Stimulated activated CD4-positive, alpha-beta T cell treated with anti-CD3 and anti-CD28 coated beads, Interleukin-2, amount 100 ng/mL, for 4 hours (primary cell): ENCODE results near the gene COMMD1.
"Not testable (repeated sequence)": the region's sequence is repeated elsewhere in the genome, so short reads cannot be mapped to it uniquely, and the experiment has no call there.

Experiments used
- DNase-seq: peaks from one replicate; pipeline ENCODE4 v3.0.0-alpha.2; 2020; ENCODE audit warnings: low read depth

The COMMD1 gene

GRCh38 chr2:62074233-62074632 lies 168.8 kb downstream of the COMMD1 start:
- no peak for DNase-seq

DNA sequence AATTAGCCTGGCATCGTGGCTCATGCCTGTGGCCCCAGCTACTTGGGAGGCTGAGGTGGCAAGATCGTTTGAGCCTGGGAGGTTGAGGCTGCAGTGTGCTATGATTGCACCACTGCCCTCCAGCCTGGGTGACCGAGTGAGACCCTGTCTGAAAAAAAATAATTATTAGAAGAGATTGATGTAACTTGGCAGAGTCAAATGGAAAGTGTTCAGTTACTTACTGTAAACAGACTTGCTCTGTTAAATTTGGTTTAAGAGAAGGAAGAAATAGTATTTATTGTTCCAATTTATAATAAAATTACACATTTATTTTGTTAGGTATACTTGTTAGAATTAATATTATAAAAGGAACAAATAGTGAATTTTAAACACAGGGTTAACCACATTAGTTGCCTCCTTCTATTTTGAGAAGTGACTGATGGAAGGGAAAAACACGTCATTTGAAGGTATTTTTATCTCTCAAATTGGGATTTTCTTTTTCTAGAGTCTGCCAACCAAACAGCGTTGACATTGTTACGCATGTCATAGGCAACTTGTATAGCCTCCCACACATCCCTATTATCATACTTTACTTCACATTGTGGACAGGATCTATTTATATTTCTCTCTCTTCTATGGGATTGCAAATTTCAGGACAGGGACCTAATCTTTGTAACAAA lies 171.6 kb downstream of the COMMD1 start:
- no peak for DNase-seq

DNA sequence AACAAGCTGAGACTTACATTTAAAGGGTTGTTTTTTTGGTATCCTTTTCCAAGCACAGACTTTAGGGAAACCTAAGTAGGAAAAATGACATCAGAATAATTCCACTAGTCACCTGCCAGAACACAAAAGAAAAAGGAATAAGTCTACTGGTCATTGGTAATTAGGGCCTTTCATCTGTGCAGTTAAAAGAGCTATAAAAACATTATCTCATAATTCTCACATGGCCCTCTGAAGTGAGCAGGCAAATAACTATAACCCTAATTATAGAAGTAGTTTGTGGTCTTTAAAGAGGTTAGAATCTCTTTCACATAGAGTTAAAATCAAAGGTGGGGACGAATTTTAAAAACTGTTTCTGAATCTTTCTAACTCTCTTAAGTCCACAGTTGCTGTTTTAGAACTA lies 179.3 kb downstream of the COMMD1 start:
- no peak for DNase-seq

GRCh38 chr2:62089658-62090057 lies 184.2 kb downstream of the COMMD1 start:
- DNase-seq = no peak

GRCh38 chr2:62091471-62091870 lies 186.0 kb downstream of the COMMD1 start:
- DNase-seq = no peak

DNA sequence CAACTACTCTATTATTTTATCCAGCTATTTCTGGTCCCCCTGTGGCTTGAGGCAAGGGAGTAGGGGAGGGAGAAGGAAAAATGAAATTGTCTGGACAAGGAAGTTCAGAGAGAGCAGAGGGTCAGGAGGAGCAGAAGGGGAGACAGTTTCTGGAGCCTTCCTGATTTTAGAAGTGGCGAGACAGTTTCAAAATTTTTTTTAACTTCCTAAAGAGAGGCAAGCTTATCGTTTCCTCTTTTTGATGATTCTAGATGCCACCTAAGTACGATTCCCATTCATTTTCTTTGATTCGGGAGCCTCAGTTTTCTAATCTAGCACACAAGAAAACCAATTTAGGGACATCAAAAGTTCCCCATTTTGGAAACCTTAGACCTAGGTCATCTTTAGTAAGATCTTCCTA lies 193.6 kb downstream of the COMMD1 start:
- no peak for DNase-seq

- no peak for DNase-seq
These were observed 194.2 kb downstream of the COMMD1 start for GRCh38 chr2:62099523-62100175.

- DNase-seq = no peak
These were observed 196.4 kb downstream of the COMMD1 start for GRCh38 chr2:62101886-62102285.

GRCh38 chr2:62102402-62102920 lies 197.0 kb downstream of the COMMD1 start:
- no peak for DNase-seq

DNA sequence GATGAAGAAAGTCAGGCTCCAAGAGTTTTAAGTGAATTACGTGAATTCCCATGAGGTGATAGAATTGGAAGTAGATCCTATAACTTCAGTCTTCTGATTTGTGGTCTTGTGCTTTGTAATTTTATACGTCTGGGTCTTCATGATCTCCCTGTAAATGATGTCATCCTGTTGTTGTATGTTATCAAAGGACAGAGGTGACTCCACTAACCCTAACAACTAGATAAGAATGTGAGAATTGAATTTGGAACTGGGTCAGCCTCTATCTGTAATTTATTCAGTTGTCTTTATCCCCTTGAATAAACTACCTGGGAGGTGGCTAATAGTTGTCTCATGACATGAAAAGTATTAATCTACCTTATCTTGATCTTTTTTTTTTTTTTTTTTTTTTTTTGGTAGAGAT lies 204.1 kb downstream of the COMMD1 start:
- no peak for DNase-seq

DNA sequence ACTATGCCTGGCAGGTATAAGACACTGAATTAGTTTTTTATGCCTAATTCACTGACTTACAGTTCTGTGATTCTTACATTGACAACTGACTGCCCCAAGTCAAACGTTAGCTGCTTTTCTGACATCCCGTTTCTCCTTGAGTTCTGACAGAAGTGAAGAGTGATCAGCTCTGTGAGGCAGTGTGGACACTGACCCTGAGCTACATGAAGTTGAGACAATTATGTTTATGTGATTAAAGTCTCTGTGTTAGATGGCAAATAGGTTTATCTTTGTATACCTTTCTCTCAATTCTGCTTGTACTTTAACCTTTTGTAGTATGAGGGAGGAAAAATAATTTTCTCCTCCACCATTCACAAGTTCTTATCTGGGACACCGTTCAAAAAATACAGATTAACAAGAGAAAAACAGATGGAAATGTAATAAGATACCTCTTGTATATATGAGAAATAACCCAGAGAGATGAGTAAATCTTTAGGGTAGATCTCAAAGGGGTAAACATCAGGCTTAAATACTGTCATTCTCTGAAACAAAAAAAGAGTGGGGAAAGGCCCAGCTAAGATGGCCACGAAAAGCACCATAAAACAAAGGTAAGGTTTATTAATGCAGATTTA lies 205.0 kb downstream of the COMMD1 start:
- DNase-seq = no peak

DNA sequence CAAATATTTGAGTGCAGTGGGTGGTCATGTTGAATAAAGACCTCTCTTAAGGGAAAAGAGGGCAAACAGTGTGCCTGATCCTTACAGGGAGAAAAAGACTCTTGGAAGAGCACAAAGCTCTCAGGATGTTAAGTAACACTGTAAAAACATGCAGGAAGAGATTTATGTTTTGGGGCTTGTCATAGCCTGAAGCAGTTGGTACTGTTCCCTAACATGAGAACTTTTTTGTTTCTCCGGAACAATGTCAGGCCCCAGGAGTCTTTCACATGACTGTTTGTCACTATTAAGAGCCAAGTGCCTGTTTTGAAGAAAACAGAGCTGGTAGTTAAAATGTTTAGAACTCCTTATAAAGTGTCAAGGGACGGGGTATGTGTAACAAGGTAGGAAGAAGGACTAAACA lies 206.7 kb downstream of the COMMD1 start:
- DNase-seq = no peak

GRCh38 chr2:62114564-62114963 lies 209.1 kb downstream of the COMMD1 start:
- DNase-seq = no peak

GRCh38 chr2:62116983-62117382 lies 211.5 kb downstream of the COMMD1 start:
- DNase-seq = no peak

DNA sequence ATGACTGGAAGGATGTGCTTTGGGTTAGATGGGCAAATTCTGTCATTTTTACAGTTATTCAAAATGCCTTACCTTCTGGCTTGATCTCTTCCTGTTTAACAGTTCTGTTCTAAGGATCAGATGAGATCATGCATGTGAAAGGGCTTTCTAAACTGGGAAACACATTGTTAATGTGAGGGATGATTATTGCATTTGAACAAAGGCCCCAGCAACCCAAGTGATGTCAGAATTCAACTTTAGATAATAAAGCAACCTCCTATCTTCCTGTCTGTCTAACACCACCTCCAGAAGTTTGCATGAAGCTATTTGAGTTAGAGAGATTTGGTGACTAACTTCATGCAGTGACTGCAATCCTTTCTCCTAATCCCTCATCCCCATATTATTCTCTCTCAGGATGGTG lies 212.7 kb downstream of the COMMD1 start:
- DNase-seq = no peak

DNA sequence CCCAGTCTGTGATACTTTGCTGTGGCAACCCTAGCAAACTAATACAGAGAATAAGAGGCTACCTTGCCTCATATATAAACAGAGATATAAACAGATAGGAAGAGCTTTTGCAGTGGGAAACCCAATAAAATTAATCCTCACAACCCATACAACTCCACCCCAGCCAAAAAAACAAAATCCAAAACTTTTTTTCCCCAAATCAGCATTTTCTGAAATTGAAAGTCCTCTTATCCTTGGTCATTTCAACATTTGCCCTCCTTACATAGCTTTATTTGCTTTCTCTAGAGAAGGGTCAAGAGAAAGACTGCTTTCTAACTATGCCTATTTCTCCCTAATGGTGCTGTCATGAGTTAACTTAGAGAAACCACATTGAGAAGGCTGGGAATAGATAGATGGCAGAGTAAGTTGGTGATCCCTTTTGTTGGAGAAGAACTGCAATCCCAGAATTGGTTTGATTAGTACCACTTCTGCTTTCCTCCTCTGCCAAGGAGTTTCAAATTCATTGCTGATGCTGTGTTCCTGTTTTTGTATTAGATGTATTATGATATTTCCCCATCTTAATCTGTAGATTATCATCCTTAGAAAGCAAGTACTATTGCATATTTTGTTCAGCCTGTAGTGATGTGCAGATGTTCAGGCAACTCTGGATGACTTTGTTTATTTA lies 214.0 kb downstream of the COMMD1 start:
- DNase-seq = no peak

- DNase-seq = not testable (repeated sequence)
These were observed 220.8 kb downstream of the COMMD1 start for GRCh38 chr2:62126239-62126638.

- DNase-seq = no peak
These were observed 227.9 kb downstream of the COMMD1 start for GRCh38 chr2:62133320-62133823.

DNA sequence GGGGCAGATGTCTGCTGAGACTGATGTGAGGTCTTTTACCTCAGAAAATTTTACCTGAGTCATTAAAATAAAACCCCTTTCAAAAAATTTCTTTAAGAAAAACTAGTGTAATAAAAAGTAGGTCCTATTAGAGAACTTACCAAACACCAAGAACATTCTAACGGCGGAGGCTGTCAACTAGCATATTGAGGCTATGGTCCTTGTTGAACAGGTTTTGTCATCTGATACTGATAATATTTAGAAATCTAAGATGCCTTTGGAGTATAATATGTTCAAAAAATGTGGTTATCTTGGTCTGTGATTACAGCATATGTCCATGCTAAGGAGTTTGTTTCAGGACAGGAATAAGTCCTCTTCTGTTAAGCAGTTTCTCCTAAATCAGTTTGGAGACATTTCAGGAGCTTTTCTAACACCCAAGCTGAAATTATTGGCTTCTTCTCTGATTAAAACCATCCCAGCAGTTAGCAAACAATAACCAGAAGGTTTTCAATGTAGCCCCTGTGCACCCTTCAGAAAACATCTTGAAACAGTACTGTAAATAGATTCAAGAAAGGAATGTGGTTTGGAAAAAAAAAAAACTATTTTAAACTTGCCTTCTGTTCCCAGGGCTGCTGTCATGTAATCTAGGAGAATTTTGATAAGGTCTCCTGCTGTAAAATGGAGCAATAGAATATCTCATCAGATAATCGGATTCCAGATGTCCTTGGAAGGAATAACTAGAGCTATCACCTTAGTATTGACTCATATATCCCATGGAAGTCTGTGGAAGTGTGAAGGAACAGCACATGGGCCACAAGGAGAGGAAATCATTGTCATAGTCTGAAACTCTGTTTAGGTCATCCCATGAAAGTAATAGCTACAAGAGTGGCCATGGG lies 231.7 kb downstream of the COMMD1 start:
- DNase-seq = no peak

DNA sequence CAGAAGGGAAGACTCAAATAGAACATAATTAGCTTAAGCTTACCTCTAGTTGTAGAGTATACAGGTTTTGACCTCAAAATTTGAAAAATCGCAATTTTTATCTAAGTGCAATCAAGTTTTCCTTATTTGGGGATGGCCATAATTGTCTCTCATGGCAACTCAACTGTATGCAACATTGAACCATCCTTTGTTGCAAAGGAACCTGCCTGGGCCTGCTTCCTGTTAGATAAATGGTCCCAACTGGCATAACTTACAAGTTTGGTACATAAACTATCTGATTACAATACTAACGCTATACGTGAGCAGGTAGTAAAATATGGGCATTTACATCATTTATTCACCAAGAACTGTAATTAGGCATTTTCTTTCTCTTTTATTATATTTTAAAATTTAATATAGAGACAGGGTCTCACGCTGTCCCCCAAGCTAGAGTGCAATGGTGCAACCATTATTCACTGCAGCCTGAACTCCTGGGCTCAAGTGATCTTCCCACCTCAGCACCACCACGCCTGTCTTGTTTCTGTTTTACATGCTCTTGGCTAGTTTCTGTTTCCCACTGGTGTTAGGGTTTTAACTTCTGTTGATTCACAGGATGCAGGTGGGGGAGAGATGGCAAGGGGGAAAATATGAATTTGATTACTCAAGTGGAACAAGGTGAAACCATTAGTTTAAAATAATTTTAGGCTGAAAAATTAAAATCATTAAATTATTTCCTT lies 235.1 kb downstream of the COMMD1 start:
- DNase-seq = no peak

- DNase-seq = no peak
These were observed 235.8 kb downstream of the COMMD1 start for GRCh38 chr2:62141142-62141740.
